Activated CD4-positive, alpha-beta memory T cell treated with anti-CD3 and anti-CD28 coated beads for 36 hours (primary cell): Measurements from ENCODE around the gene DPH7. TPM values are rescaled to one million over a fixed set of nuclear protein-coding genes. Genes with fewer than 3 reads are reported as not detected.
"Not testable (repeated sequence)": the region's sequence is repeated elsewhere in the genome, so short reads cannot be mapped to it uniquely, and the experiment has no call there.

Experiments
- CTCF ChIA-PET: fragments of 350-600 bp; sonication (Branson Sonifier 250); formaldehyde crosslinking; loops from one replicate; lab custom pipeline; 2021; ENCODE audit warnings: antibody characterized with exemption, inconsistent platforms; lab: Charles Lee
- POLR2A ChIA-PET: fragments of 350-600 bp; sonication (Branson Sonifier 250); formaldehyde crosslinking; loops from one replicate; lab custom pipeline; 2021; ENCODE audit warnings: antibody characterized with exemption; lab: Charles Lee
- DNase-seq: peaks from one replicate; pipeline ENCODE4 v3.0.0-alpha.2; 2020
- H3K27ac Mint-ChIP-seq: one replicate; pipeline ENCODE4 v1.8.0; 2021; ENCODE audit warnings: mixed read lengths
- H3K27me3 Mint-ChIP-seq: one replicate; pipeline ENCODE4 v1.8.0; 2021; ENCODE audit warnings: mixed read lengths
- H3K36me3 Mint-ChIP-seq: one replicate; pipeline ENCODE4 v1.8.0; 2021; ENCODE audit warnings: mixed read lengths
- H3K4me1 Mint-ChIP-seq: one replicate; pipeline ENCODE4 v1.8.0; 2021; ENCODE audit warnings: low read depth, mixed read lengths
- H3K4me3 Mint-ChIP-seq: one replicate; pipeline ENCODE4 v1.8.0; 2021; ENCODE audit warnings: mild to moderate bottlenecking, mixed read lengths
- H3K9me3 Mint-ChIP-seq: one replicate; pipeline ENCODE4 v1.8.0; 2021; ENCODE audit warnings: mixed read lengths
- intact Hi-C: fragments of 100-400 bp; cut with micrococcal nuclease; formaldehyde crosslinking; loops from one replicate; pipeline ENCODE4 v1.15.1; 2023
- total RNA-seq, 2 experiments: library from RNA; stranded (reverse); gene quantifications; one replicate each; pipeline ENCODE4 v1.2.3, GENCODE V29; 2021

The DPH7 gene
- total RNA-seq, 2 experiments from 2014 or later: 26.6 to 30.3 TPM

GRCh38 chr9:137524161-137524980 lies 54.4 kb downstream of the DPH7 start:
- POLR2A ChIA-PET: no interaction called here
- CTCF ChIA-PET: interaction anchor here (0.6 to 0.9 kb wide), 3 partner anchors 15 to 576 kb away, joined by 3 to 4 read pairs (median 3); partner anchors contain the start of genes EXD3 and NOXA1
- H3K27me3 Mint-ChIP-seq: no peaks in the 10 kb centered on the region
- H3K27ac Mint-ChIP-seq: no peak overlapping the region
- H3K4me1 Mint-ChIP-seq: peaks cover 7% of the 10 kb centered on the region
- DNase-seq: no peak
- intact Hi-C loops: no loop called here
- no peak overlapping the region for H3K4me3 Mint-ChIP-seq
- H3K9me3 Mint-ChIP-seq: no peaks in the 10 kb centered on the region
- H3K36me3 Mint-ChIP-seq: no peaks in the 10 kb centered on the region

- intact Hi-C loops: no loop called here
- Mint-ChIP-seq H3K4me3 (no peak overlapping the region), H3K36me3 (no peaks in the 10 kb centered on the region), H3K27me3 (no peaks in the 10 kb centered on the region), H3K9me3 (no peaks in the 10 kb centered on the region), H3K4me1 (peaks cover 6% of the 10 kb centered on the region), H3K27ac (no peak overlapping the region)
- no peak for DNase-seq
- ChIA-PET CTCF (no interaction called here), POLR2A (no interaction called here)
These were observed 55.8 kb downstream of the DPH7 start for GRCh38 chr9:137522746-137523455.

DNA sequence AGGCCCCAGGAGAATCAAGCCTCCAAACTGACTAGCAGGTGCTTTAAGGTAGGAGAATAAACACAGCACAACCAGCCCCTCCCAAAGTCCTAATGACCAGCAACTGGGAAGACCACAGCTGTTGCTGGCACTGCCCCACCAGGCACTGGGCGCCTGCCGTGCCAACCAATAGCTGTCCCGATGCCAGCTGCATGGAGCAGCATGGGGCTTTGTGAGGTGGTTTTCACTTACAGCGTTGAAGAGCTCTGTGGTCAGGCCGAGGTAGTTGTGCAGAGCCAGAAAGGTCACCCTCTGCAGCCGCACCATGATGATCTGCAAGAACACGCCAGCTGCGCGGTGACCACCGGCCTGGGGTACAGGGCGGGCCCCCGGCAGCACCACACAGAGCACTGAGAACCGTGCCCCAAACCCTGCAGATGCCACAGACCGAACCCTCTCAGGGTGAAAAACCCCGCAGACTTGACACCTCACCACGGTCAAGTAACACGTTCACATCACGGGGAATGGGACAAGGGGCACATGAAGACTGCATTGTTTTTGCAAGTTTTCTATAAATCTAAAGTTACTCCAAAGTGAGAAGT lies 57.2 kb downstream of the DPH7 start:
- Mint-ChIP-seq H3K27me3 (no peaks in the 10 kb centered on the region), H3K27ac (no peak overlapping the region), H3K4me3 (no peak overlapping the region), H3K9me3 (no peaks in the 10 kb centered on the region), H3K4me1 (peaks cover 3% of the 10 kb centered on the region), H3K36me3 (no peaks in the 10 kb centered on the region)
- intact Hi-C loops: no loop called here
- POLR2A ChIA-PET: no interaction called here
- no peak for DNase-seq
- CTCF ChIA-PET: no interaction called here

DNA sequence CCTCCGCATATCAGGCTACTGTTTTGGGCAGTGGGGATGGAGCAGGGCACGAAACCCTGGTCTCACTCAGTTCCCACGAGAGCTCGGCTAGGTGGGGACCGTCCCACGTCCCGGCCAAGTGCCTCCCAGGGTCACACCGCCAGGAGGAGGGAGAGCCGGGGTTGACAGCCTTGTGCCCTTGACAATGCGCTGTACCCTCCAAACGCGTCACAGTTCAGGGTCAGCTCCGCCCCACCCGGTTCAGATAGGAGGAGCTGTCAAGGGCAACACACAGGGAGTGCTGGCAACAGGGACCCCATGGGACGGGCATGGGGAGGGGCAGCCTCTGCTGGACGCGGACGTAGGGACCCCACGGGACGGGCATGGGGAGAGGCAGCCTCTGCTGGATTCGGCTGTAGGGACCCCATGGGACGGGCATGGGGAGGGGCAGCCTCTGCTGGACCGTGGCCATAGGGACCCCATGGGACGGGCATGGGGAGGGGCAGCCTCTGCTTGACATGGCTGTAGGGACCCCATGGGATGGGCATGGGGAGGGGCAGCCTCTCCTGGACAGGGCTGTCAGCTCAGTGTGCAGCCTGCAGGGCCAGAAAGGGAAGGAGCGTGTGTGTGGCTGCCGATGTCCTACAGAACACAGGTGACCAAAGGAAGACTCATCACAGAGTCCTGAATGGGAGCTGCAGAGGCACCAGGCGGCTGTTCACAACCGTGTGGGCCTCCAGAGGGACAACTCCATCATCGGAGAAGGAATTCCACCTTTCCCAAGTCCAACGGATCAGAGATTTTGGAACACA lies 57.9 kb downstream of the DPH7 start:
- H3K4me3 Mint-ChIP-seq: no peak overlapping the region
- ChIA-PET POLR2A (no interaction called here), CTCF (no interaction called here)
- H3K27me3 Mint-ChIP-seq: no peaks in the 10 kb centered on the region
- no peaks in the 10 kb centered on the region for H3K36me3 Mint-ChIP-seq
- no peaks in the 10 kb centered on the region for H3K9me3 Mint-ChIP-seq
- no peak overlapping the region for H3K27ac Mint-ChIP-seq
- H3K4me1 Mint-ChIP-seq: peaks cover 3% of the 10 kb centered on the region
- intact Hi-C loops: no loop called here
- no peak for DNase-seq

GRCh38 chr9:137519553-137519952 lies 59.2 kb downstream of the DPH7 start:
- Mint-ChIP-seq H3K4me3 (no peak overlapping the region), H3K36me3 (no peaks in the 10 kb centered on the region), H3K9me3 (no peaks in the 10 kb centered on the region), H3K27me3 (no peaks in the 10 kb centered on the region), H3K4me1 (no peaks in the 10 kb centered on the region), H3K27ac (no peak overlapping the region)
- ChIA-PET POLR2A (no interaction called here), CTCF (no interaction called here)
- intact Hi-C loops: no loop called here
- DNase-seq: no peak

- H3K27me3 Mint-ChIP-seq, intact Hi-C loops, CTCF ChIA-PET, H3K4me1 Mint-ChIP-seq, H3K27ac Mint-ChIP-seq, POLR2A ChIA-PET, DNase-seq, H3K4me3 Mint-ChIP-seq, H3K36me3 Mint-ChIP-seq, H3K9me3 Mint-ChIP-seq: not testable (repeated sequence)
These were observed 59.9 kb downstream of the DPH7 start for GRCh38 chr9:137518661-137519459.

- no peaks in the 10 kb centered on the region for H3K9me3 Mint-ChIP-seq
- ChIA-PET POLR2A (no interaction called here), CTCF (no interaction called here)
- DNase-seq: no peak
- H3K27me3 Mint-ChIP-seq: no peaks in the 10 kb centered on the region
- no peaks in the 10 kb centered on the region for H3K36me3 Mint-ChIP-seq
- intact Hi-C loops: no loop called here
- no peaks in the 10 kb centered on the region for H3K4me1 Mint-ChIP-seq
- H3K4me3 Mint-ChIP-seq: no peak overlapping the region
- H3K27ac Mint-ChIP-seq: no peak overlapping the region
These were observed 62.4 kb downstream of the DPH7 start for GRCh38 chr9:137516144-137516917.

GRCh38 chr9:137515338-137515724 lies 63.4 kb downstream of the DPH7 start:
- no peak overlapping the region for H3K27ac Mint-ChIP-seq
- no peaks in the 10 kb centered on the region for H3K9me3 Mint-ChIP-seq
- CTCF ChIA-PET: no interaction called here
- no peak overlapping the region for H3K4me3 Mint-ChIP-seq
- H3K4me1 Mint-ChIP-seq: no peaks in the 10 kb centered on the region
- DNase-seq: no peak
- H3K27me3 Mint-ChIP-seq: no peaks in the 10 kb centered on the region
- H3K36me3 Mint-ChIP-seq: no peaks in the 10 kb centered on the region
- POLR2A ChIA-PET: no interaction called here
- intact Hi-C loops: no loop called here

- ChIA-PET POLR2A (no interaction called here), CTCF (no interaction called here)
- Mint-ChIP-seq H3K36me3 (no peaks in the 10 kb centered on the region), H3K4me1 (no peaks in the 10 kb centered on the region), H3K4me3 (no peak overlapping the region), H3K27me3 (no peaks in the 10 kb centered on the region), H3K27ac (no peak overlapping the region), H3K9me3 (no peaks in the 10 kb centered on the region)
- intact Hi-C loops: no loop called here
- no peak for DNase-seq
These were observed 63.9 kb downstream of the DPH7 start for GRCh38 chr9:137514691-137515337.

- H3K27me3 Mint-ChIP-seq, H3K9me3 Mint-ChIP-seq, DNase-seq, POLR2A ChIA-PET, intact Hi-C loops, H3K4me3 Mint-ChIP-seq, H3K27ac Mint-ChIP-seq, H3K4me1 Mint-ChIP-seq, H3K36me3 Mint-ChIP-seq, CTCF ChIA-PET: not testable (repeated sequence)
These were observed 64.7 kb downstream of the DPH7 start for GRCh38 chr9:137513801-137514570.
